GM18520 (cell line): Measurements from ENCODE around the gene PTPRE.
"Not testable (repeated sequence)": the region's sequence is repeated elsewhere in the genome, so short reads cannot be mapped to it uniquely, and the experiment has no call there.

Experiments
- ATAC-seq: cut with Tn5 transposase; IDR thresholded peaks from one replicate; pipeline ENCODE4 v1.9.1; 2021; ENCODE audit not compliant: unreplicated experiment

PTPRE gene

GRCh38 chr10:128086003-128086863 lies 179.3 kb downstream of the PTPRE start:
- ATAC-seq = no peak

DNA sequence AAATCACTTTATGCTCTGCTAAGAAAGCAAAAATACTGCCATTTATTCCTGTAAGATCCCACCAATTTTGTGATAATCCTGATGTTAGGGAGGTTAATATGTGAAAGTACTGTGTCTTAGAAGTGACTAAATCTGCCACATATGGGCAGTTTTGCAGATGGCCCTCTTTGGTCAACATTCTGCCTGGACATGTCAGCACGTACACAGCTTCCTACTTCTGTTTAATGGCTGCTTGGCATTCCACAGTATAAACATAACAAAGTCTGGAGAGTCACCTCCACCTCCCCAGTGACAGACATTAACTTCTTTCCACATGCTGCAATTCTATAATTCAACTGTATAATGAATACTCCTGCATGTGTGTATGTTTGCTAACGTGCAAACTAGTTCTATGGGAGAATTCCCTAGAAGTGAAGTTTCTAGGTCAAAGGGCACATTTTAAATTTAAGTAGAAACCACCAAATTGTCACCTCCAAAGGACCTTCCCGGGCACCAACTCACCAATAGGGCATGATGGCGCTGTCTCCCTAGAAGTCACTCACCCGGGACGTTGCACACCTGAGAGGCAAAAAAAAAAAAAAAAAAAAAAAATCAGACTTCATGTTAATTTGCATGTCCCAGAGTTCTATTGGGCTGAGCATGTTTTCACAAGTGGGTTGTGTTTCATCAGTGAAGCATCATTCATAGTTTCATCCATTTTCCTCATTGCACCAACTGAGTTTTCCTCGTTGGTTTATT lies 180.4 kb downstream of the PTPRE start:
- ATAC-seq = no peak

GRCh38 chr10:128087884-128088709 lies 181.2 kb downstream of the PTPRE start:
- ATAC-seq = no peak

DNA sequence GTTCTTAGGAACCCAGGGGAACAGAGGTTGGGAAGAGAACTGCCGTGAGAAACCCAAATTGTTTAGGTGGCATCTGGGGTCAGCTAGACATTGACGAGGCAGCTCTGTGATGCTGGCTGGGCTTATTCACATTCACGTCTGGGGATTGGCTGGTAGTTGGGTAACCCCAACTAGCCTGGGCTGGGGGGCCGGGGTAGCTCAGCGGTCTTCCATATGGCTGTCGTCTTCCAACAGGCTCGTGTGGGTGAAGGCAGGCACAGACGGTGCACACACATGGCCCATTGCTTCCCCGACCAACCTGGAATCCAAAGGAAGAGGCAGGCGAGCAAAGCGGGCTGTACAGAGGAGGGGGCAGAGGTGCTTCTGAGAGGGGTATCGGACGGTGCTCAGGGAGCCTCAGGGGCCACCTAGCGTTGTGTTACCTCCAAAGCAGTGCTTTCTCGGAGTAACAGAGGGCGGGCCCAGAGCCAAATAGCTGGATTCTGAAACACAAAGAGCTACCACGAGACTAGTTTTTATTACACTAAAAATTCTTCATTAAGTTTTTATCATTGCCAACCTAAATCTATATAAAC lies 184.8 kb downstream of the PTPRE start:
- ATAC-seq = no peak

DNA sequence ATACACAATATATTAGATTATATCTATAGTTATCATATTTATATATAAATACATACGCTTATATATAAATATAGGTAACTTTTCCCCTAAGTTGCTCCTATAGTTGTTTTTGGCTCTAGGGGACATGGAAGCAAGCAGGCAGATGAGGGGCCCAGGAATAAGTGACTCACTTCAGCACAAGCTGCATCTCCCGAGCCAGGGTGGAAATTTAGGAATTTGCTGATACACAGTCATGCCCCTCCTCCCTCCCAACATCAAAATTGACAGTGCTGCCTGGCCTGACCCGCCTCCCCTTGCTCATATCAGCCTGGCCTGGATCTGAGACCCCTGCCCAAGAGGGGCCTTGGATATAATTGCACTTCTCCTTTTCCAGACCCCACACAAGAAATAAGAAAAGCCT lies 185.6 kb downstream of the PTPRE start:
- no peak for ATAC-seq

- not testable (repeated sequence) for ATAC-seq
These were observed 187.7 kb downstream of the PTPRE start for GRCh38 chr10:128094596-128094995.

GRCh38 chr10:128095027-128095752 lies 188.3 kb downstream of the PTPRE start:
- peak; percentile 63 for ATAC-seq

DNA sequence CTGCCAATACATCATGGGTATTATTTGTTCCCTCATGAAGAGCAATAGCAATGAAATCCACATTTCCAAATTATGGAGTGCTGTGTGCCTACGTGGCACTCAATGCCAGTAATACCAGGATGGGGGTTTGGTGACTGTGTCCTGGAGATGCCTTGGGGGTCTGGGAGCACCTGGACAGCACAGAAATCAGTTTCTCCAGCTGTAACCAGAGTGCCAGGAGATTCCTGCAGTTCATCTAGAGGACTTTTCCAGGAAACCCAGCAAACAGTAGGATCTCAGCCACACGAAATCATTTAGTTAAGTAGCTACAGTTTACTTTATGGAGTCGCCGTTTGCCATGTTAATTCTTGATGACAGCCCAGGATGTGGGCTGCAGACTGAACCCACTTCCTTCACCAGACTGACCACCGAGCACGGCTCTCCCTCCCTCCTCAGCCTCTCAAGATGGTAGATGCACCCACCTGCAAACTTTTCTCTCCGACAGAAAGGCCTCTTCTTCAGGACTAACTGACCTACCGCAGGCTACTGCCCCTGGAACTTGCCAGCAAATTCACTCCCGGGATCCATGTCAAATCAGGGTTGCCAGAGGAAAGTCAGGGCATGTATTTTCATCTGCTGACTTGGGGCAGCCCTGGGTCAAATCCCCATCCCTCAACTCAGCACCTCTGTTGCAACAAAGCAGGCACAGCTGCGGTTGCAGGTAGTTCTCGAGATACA lies 189.0 kb downstream of the PTPRE start:
- no peak for ATAC-seq

- no peak for ATAC-seq
These were observed 189.7 kb downstream of the PTPRE start for GRCh38 chr10:128096486-128097199.

GRCh38 chr10:128097783-128098182 lies 190.9 kb downstream of the PTPRE start:
- ATAC-seq = no peak

DNA sequence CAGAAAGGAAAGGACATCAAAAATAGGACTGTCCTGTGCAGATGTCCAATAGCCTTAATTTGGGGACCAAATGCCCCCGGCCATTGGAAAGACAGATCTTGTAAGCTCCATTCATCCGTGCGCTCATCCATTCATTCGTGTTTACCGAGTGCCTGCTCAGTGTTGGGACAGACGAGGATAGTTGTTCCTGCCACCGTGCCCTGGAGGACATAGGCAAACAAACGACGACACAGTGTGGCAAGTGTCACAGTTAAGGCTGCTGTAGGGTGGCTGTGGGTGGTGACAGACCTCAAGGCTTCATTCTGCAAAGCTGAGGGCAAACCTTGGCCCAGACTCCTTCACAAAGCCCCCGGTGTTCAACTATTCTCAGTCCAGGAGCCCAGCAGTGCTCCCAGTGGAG lies 191.7 kb downstream of the PTPRE start:
- ATAC-seq = no peak

DNA sequence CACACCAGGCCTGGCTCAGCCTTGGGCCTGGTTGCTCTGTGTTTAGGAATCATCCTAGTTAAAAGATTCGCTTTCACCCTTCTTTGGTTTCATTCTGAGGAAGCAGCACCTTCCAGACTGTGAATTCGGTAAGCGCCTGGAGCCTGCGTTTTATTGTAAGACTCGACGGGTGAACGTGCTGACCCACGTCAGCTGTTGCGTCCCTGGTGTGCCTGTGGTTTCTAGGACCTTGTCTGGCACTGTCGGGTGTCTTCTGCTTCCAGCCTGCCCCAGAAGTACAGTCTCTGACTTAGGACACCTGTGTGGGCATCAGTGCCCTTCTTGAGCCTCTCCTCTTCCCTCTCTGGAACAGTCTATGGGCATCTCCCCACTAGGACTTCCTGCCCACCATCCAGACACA lies 193.0 kb downstream of the PTPRE start:
- ATAC-seq = no peak

DNA sequence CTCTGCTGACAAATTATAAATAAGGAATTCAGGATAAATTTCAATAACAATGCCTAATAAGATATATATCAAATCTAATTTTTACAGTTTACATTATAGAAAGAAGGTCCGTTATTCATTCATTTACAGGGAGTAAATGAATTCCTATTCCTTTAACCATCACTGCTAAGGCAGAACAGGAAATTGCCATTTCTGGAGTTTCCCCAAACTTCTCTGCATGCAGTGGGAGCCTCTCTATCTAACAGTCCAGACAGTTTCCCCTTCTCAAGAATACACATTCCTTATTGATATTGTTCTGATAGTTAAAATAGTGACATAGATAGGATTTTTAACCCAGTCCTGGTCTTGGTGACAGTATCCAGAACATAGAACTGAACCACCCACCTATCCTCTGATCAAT lies 195.0 kb downstream of the PTPRE start:
- no peak for ATAC-seq

DNA sequence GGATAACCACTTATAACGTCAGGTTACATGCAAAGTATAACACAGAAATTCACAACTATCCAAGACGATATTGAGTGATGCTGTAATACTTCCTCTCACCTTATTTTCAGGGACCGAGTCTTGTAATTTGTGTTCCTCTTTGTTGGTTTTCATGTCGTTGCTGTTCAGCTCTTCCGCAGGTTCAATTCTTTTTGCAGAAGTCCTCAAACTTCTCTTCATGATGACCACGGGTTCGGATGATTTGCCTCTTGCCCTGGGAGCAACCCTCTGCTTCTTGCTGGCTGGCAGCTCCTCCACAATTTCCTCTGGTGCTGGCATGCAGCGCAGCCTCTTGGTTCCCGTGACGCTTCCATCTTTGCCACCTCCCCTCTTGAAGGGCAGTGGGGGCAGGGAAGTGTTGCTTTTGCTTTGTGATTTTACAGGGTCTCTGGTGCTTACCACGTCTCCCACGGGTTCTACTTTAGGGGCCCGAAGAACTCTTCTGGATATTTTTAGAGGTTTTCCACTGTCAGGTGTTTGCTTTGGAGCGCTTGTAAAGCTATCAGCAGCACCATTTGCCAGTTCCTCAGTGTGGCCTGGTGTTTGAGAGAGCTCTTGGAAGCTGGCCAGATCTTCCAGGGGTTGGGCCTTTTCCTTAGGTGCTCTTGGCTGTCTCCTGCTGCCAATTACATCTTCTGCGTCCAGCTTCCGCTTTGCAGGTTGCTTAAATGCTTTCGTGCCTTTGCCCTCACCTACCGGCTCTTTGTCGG lies 195.8 kb downstream of the PTPRE start:
- no peak for ATAC-seq

GRCh38 chr10:128103229-128103714 lies 196.4 kb downstream of the PTPRE start:
- ATAC-seq = no peak

GRCh38 chr10:128105383-128105782 lies 198.5 kb downstream of the PTPRE start:
- no peak for ATAC-seq

- ATAC-seq = no peak
These were observed 202.8 kb downstream of the PTPRE start for GRCh38 chr10:128109707-128110106.

DNA sequence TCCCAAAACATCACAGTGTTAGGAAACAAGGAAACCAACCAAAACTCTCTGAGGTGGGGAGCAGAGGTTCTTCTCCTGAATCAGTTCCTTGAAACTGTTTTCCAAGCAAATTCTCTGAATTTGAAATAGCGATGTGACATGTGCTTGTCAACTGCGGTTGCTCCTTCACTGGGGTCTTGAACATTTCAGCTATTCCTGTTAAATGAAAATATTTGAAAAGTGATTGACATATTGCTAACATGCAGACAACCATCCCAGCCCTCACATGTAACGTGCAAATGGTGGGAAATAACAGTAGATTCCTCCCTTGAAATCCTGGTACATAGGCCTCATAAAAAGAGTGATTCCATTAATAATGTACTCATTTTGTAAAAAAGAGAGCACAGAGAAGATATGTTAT lies 203.4 kb downstream of the PTPRE start:
- ATAC-seq = no peak
